IMR-90 (cell line): ENCODE results near the gene ENO3. TPM values are rescaled to one million over a fixed set of nuclear protein-coding genes. Genes with fewer than 3 reads are reported as not detected.

Source experiments
- ATAC-seq: fragments of 200-7000 bp; cut with Tn5 transposase; 2 replicates; pipeline ENCODE4 v1.9.1; 2020; ENCODE audit warnings: low read depth, mild to moderate bottlenecking, moderate library complexity
- BruUV-seq: library from RNA; stranded (reverse); fragments of 400-500 nt; replicated peaks from 2 replicates; lab custom pipeline; 2021; lab: Mats Ljungman, UMichigan
- CTCF ChIA-PET: fragments of 300-600 bp; formaldehyde crosslinking; extraction: SDS; loops from one replicate; lab custom pipeline; 2021; ENCODE audit warnings: antibody characterized with exemption; lab: Yijun Ruan, JAX
- POLR2A ChIA-PET: fragments of 300-600 bp; sonication (Branson Sonifier 250); formaldehyde crosslinking; loops from one replicate; lab custom pipeline; 2022; ENCODE audit warnings: antibody characterized with exemption; ENCODE audit not compliant: unreplicated experiment; lab: Charles Lee
- DNase-seq: peaks from one replicate; pipeline ENCODE4 v3.0.0; 2013
- H2AFZ ChIP-seq: replicated peaks from 2 replicates; pipeline ENCODE3; 2013; ENCODE audit warnings: low read length, mild to moderate bottlenecking; ENCODE audit not compliant: poor library complexity
- H2AK5ac ChIP-seq: 2 replicates; pipeline ENCODE4 v1.6.1; 2013; ENCODE audit warnings: low read depth, low read length, inconsistent platforms
- H2AK9ac ChIP-seq: replicated peaks from 2 replicates; pipeline ENCODE3; 2013; ENCODE audit warnings: mild to moderate bottlenecking, low read depth, low read length, moderate library complexity; ENCODE audit not compliant: poor library complexity
- H2BK120ac ChIP-seq: 2 replicates; pipeline ENCODE4 v1.6.1; 2013; ENCODE audit warnings: low read depth, low read length, inconsistent platforms
- H2BK15ac ChIP-seq: 3 replicates; pipeline ENCODE4 v1.6.1; 2013; ENCODE audit warnings: low read depth, low read length, inconsistent platforms
- H2BK20ac ChIP-seq: 2 replicates; pipeline ENCODE4 v1.6.1; 2013; ENCODE audit warnings: low read depth, mild to moderate bottlenecking, inconsistent platforms, low read length, moderate library complexity
- H2BK5ac ChIP-seq: 2 replicates; pipeline ENCODE4 v1.6.1; 2013; ENCODE audit warnings: mild to moderate bottlenecking, low read depth, low read length, inconsistent platforms; ENCODE audit not compliant: poor library complexity, severe bottlenecking
- H3K14ac ChIP-seq: replicated peaks from 2 replicates; pipeline ENCODE4 v1.6.1; 2013; ENCODE audit warnings: low read depth, low read length, inconsistent platforms
- H3K18ac ChIP-seq: 2 replicates; pipeline ENCODE4 v1.6.1; 2013; ENCODE audit warnings: low read depth, low read length, control low read depth
- H3K23ac ChIP-seq: 2 replicates; pipeline ENCODE4 v1.6.1; 2013; ENCODE audit warnings: low read depth, low read length, inconsistent platforms
- H3K27ac ChIP-seq: 2 replicates; pipeline ENCODE4 v1.5.1; 2013; ENCODE audit warnings: mild to moderate bottlenecking, control low read depth, low read length; ENCODE audit not compliant: insufficient read depth
- H3K27me3 ChIP-seq: 2 replicates; pipeline ENCODE4 v1.6.1; 2013; ENCODE audit warnings: low read length; ENCODE audit not compliant: control insufficient read depth, insufficient read depth
- H3K36me3 ChIP-seq: 2 replicates; pipeline ENCODE4 v1.6.1; 2013; ENCODE audit warnings: low read length, mixed read lengths; ENCODE audit not compliant: control insufficient read depth, insufficient read depth
- H3K4ac ChIP-seq: 2 replicates; pipeline ENCODE4 v1.6.1; 2013; ENCODE audit warnings: low read depth, low read length, inconsistent platforms
- H3K4me1 ChIP-seq: 2 replicates; pipeline ENCODE4 v1.6.1; 2013; ENCODE audit warnings: low read length, mixed read lengths; ENCODE audit not compliant: control insufficient read depth, insufficient read depth
- H3K4me2 ChIP-seq: 2 replicates; pipeline ENCODE4 v1.6.1; 2013; ENCODE audit warnings: low read depth, mild to moderate bottlenecking, control low read depth, low read length, moderate library complexity
- H3K4me3 ChIP-seq: 2 replicates; pipeline ENCODE4 v1.5.1; 2013; ENCODE audit warnings: low read depth, mild to moderate bottlenecking, control low read depth, low read length, moderate library complexity; ENCODE audit not compliant: insufficient read depth
- H3K56ac ChIP-seq: 2 replicates; pipeline ENCODE4 v1.6.1; 2013; ENCODE audit warnings: low read length, inconsistent platforms; ENCODE audit not compliant: insufficient read depth; ENCODE audit errors: extremely low read depth
- H3K79me1 ChIP-seq, 2 experiments: 2 replicates each; pipeline ENCODE4 v1.6.1; 2013; ENCODE audit warnings: low read length in 2 of 2, inconsistent platforms in 1 of 2, low read depth in 1 of 2
- H3K9ac ChIP-seq: 2 replicates; pipeline ENCODE4 v1.6.1; 2013; ENCODE audit warnings: low read depth, low read length, control low read depth
- H3K9me1 ChIP-seq: 2 replicates; pipeline ENCODE4 v1.6.1; 2013; ENCODE audit warnings: low read length, inconsistent platforms; ENCODE audit not compliant: insufficient read depth
- H3K9me3 ChIP-seq: 2 replicates; pipeline ENCODE4 v1.6.1; 2013; ENCODE audit warnings: low read length; ENCODE audit not compliant: control insufficient read depth, insufficient read depth
- H4K20me1 ChIP-seq: 2 replicates; pipeline ENCODE4 v1.6.1; 2013; ENCODE audit warnings: low read length, inconsistent platforms; ENCODE audit not compliant: insufficient read depth
- H4K5ac ChIP-seq: 2 replicates; pipeline ENCODE4 v1.6.1; 2013; ENCODE audit warnings: mild to moderate bottlenecking, low read depth, low read length, control low read depth
- H4K8ac ChIP-seq, 2 experiments: 2 replicates each; pipeline ENCODE4 v1.6.1; 2013; ENCODE audit warnings: low read depth in 2 of 2, low read length in 2 of 2, control low read depth in 1 of 2, inconsistent platforms in 1 of 2
- H4K91ac ChIP-seq: 2 replicates; pipeline ENCODE4 v1.6.1; 2013; ENCODE audit warnings: low read depth, low read length, inconsistent platforms; ENCODE audit not compliant: insufficient read depth
- BHLHE40 ChIP-seq: fragments of 150-350 bp; IDR thresholded peaks from 2 replicates; pipeline ENCODE4 v1.6.1; 2016; ENCODE audit warnings: mild to moderate bottlenecking, low read depth, low read length
- CEBPB ChIP-seq: IDR thresholded peaks from 2 replicates; pipeline ENCODE4 v1.6.1; 2012; ENCODE audit warnings: low read depth, low read length, improper control_type of control experiment
- CHD1 ChIP-seq: IDR thresholded peaks from 2 replicates; pipeline ENCODE4 v1.6.1; 2012; ENCODE audit warnings: low read depth, low read length, improper control_type of control experiment
- CTCF ChIP-seq: conservative IDR thresholded peaks from 2 replicates; pipeline ENCODE4 v1.5.1; 2012; ENCODE audit warnings: mild to moderate bottlenecking, low read depth, low read length, improper control_type of control experiment
- FOS ChIP-seq: fragments of 150-350 bp; IDR thresholded peaks from 2 replicates; pipeline ENCODE4 v1.6.1; 2016; ENCODE audit warnings: low read depth, low read length
- MAFK ChIP-seq: IDR thresholded peaks from 2 replicates; pipeline ENCODE4 v1.6.1; 2012; ENCODE audit warnings: low read depth, low read length, improper control_type of control experiment
- MAZ ChIP-seq: IDR thresholded peaks from 2 replicates; pipeline ENCODE4 v1.6.1; 2012; ENCODE audit warnings: low read depth, mild to moderate bottlenecking, low read length, improper control_type of control experiment, moderate library complexity, borderline replicate concordance
- MXI1 ChIP-seq: IDR thresholded peaks from 2 replicates; pipeline ENCODE4 v1.6.1; 2012; ENCODE audit warnings: low read depth, mild to moderate bottlenecking, low read length, moderate library complexity, borderline replicate concordance
- NFE2L2 ChIP-seq: fragments of 150-350 bp; IDR thresholded peaks from 2 replicates; pipeline ENCODE4 v1.6.1; 2016; ENCODE audit warnings: low read depth, mild to moderate bottlenecking, low read length
- POLR2A ChIP-seq: IDR thresholded peaks from 2 replicates; pipeline ENCODE4 v1.6.1; 2012; ENCODE audit warnings: mild to moderate bottlenecking, low read depth, low read length
- RAD21 ChIP-seq: IDR thresholded peaks from 2 replicates; pipeline ENCODE4 v1.6.1; 2012; ENCODE audit warnings: low read length, improper control_type of control experiment
- RCOR1 ChIP-seq: IDR thresholded peaks from 2 replicates; pipeline ENCODE4 v1.6.1; 2012; ENCODE audit warnings: mild to moderate bottlenecking, low read length, improper control_type of control experiment; ENCODE audit not compliant: insufficient replicate concordance
- RFX5 ChIP-seq: IDR thresholded peaks from 2 replicates; pipeline ENCODE4 v1.8.0; 2012; ENCODE audit warnings: low read depth, mild to moderate bottlenecking, low read length, moderate library complexity
- SMC3 ChIP-seq: fragments of 150-350 bp; IDR thresholded peaks from 2 replicates; pipeline ENCODE4 v1.6.1; 2016; ENCODE audit warnings: low read depth, mild to moderate bottlenecking, antibody characterized with exemption, low read length, moderate library complexity
- WGBS, 2 experiments: methylation state at CpG; one replicate each; pipeline versions ENCODE4 v1.1.5 to v1.1.7; 2013; ENCODE audit warnings: missing lambda C conversion rate in 2 of 2; ENCODE audit not compliant: insufficient read length in 1 of 2; ENCODE audit errors: extremely low coverage in 2 of 2; 5-methylcytosine and 5-hydroxymethylcytosine counted together
- dilution Hi-C: fragments of 300-500 bp; cut with HindIII; formaldehyde crosslinking; loops from one replicate; pipeline ENCODE4 v1.14.3; 2018; ENCODE audit warnings: low sequenced_read_pairs; ENCODE audit not compliant: unreplicated experiment
- in situ Hi-C: fragments of 300-500 bp; cut with MboI; formaldehyde crosslinking; loops from 3 replicates; pipeline ENCODE4 v1.14.3; 2019; ENCODE audit warnings: low sequenced_read_pairs, inconsistent platforms, mixed read lengths
- intact Hi-C: fragments of 100-400 bp; cut with micrococcal nuclease; formaldehyde crosslinking; loops from 2 replicates; pipeline ENCODE4 v1.10.0; 2022
- polyA plus RNA-seq, 3 experiments: library from polyadenylated mRNA; depleted of rRNA; stranded (reverse); fragments of >200 nt; gene quantifications; 2 replicates each; pipeline ENCODE4 v1.2.3, GENCODE V29; 2012; ENCODE audit warnings: low replicate concordance in 1 of 3
- total RNA-seq: library from RNA; depleted of rRNA; stranded (reverse); fragments of >200 nt; gene quantifications from 2 replicates; pipeline ENCODE4 v1.2.3, GENCODE V29; 2012
- TF ChIP-seq, protein P1 (sequence below): fragments of 150-350 bp; IDR thresholded peaks from 2 replicates; pipeline ENCODE4 v1.6.1; 2017; ENCODE audit warnings: mild to moderate bottlenecking, antibody characterized with exemption, low read length, low read depth

ENO3 gene
- total and polyA plus RNA-seq, 2 of the 4 experiments (the other 2 are of a cell fraction): 1.4 to 5.1 TPM

DNA sequence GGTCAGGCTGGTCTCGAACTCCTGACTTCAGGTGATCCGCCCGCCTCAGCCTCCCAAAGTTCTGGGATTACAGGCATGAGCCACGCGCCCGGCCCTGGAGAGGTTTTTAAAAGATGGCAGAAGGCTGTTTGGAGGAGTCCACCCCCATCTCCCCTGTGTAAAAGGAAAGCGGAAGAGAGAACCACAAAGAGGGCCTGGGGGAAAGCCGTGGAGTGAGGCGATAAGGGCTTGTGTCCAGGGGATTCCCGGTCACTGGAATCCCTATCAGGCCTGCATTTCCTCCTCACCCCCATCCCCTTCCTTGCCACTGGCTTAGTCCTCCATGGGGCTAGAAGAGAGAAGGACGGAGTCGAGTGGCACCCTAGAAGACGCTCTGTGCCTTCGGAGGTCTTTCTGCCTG lies 19.0 kb upstream of the ENO3 start, which contains the start of gene GP1BA:
Gene GP1BA, plus strand, starts transcription at position 315 of the 400 bp plus-strand sequence. CDS start 328 bp downstream, outside the sequence.
- H3K4me3 ChIP-seq: no peak within 1 kb of the TSS
- no TSS peak for BruUV-seq
- ChIA-PET CTCF (no interaction called here), POLR2A (no interaction called here)
- H3K56ac ChIP-seq: no peak within 1 kb of the TSS
- no peak within 1 kb of the TSS for H3K9ac ChIP-seq
- no peak within 1 kb of the TSS for H2AK9ac ChIP-seq
- no peak for DNase-seq
- no peaks in the 10 kb centered on the region for H3K9me3 ChIP-seq
- H3K27ac ChIP-seq: no peak within 1 kb of the TSS
- no peak within 1 kb of the TSS for H2BK20ac ChIP-seq
- in situ Hi-C loops (no loop called here), dilution Hi-C loops (no loop called here), intact Hi-C loops (no loop called here)
- ATAC-seq: no peak
- no peak within 1 kb of the TSS for H4K8ac ChIP-seq
- peaks cover 4% of the 10 kb centered on the region for H3K4me1 ChIP-seq
- peaks cover 6% of the 10 kb centered on the region for H3K36me3 ChIP-seq
- no peak within 1 kb of the TSS for H3K4ac ChIP-seq
- no peak within 1 kb of the TSS for H4K91ac ChIP-seq
- no peaks in the 10 kb centered on the region for H4K20me1 ChIP-seq
- peaks cover 9% of the 10 kb centered on the region for H3K9me1 ChIP-seq
- H3K14ac ChIP-seq: no peak within 1 kb of the TSS
- no peak within 1 kb of the TSS for H2BK120ac ChIP-seq
- no peak within 1 kb of the TSS for H2AK5ac ChIP-seq
- TF ChIP-seq MAFK (no peak), CTCF (no peak), CHD1 (no peak), POLR2A (no peak), RAD21 (no peak), NFE2L2 (no peak), FOS (no peak), RFX5 (no peak), BHLHE40 (no peak), RCOR1 (no peak), SMC3 (no peak), CEBPB (no peak), MAZ (no peak), MXI1 (no peak)
- TF ChIP-seq, protein P1, sequence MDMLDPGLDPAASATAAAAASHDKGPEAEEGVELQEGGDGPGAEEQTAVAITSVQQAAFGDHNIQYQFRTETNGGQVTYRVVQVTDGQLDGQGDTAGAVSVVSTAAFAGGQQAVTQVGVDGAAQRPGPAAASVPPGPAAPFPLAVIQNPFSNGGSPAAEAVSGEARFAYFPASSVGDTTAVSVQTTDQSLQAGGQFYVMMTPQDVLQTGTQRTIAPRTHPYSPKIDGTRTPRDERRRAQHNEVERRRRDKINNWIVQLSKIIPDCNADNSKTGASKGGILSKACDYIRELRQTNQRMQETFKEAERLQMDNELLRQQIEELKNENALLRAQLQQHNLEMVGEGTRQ: no peak
- no peak within 1 kb of the TSS for H2AFZ ChIP-seq
- H3K79me1 ChIP-seq: no peaks in the 10 kb centered on the region; a peak in 1 of 4 replicates
- H2BK15ac ChIP-seq: no peak within 1 kb of the TSS
- H3K27me3 ChIP-seq: no peaks in the 10 kb centered on the region
- H2BK5ac ChIP-seq: no peak within 1 kb of the TSS
- no peak within 1 kb of the TSS for H3K23ac ChIP-seq
- no peak within 1 kb of the TSS for H3K18ac ChIP-seq
- H4K5ac ChIP-seq: no peak within 1 kb of the TSS
- no peak within 1 kb of the TSS for H3K4me2 ChIP-seq
- 100% methylated on average over 2 of the region's 14 CpGs; no CpG with 5 or more reads in 1 of the 2 experiments for WGBS, 2 experiments
